CD4-positive, alpha-beta T cell treated with Interleukin-4 for 4 hours (primary cell): ENCODE results near the gene PPM1H.
"Not testable (repeated sequence)": the region's sequence is repeated elsewhere in the genome, so short reads cannot be mapped to it uniquely, and the experiment has no call there.

Experiments
- DNase-seq: peaks from one replicate; pipeline ENCODE4 v3.0.0-alpha.2; 2020

PPM1H gene

GRCh38 chr12:62942316-62942715 lies 7.4 kb upstream of the PPM1H start:
- DNase-seq = not testable (repeated sequence)

- no peak for DNase-seq
These were observed 631 bp downstream of the PPM1H start for GRCh38 chr12:62934239-62934798.

- DNase-seq = no peak
These were observed 1.2 kb downstream of the PPM1H start for GRCh38 chr12:62933602-62934238.

- DNase-seq = no peak
These were observed 1.7 kb downstream of the PPM1H start for GRCh38 chr12:62933220-62933601.

GRCh38 chr12:62931477-62931876 lies 3.5 kb downstream of the PPM1H start:
- no peak for DNase-seq

- no peak for DNase-seq
These were observed 4.2 kb downstream of the PPM1H start for GRCh38 chr12:62930546-62931425.

- no peak for DNase-seq
These were observed 6.3 kb downstream of the PPM1H start for GRCh38 chr12:62928632-62929031.

- no peak for DNase-seq
These were observed 9.3 kb downstream of the PPM1H start for GRCh38 chr12:62925680-62926079.

- DNase-seq = no peak
These were observed 10.9 kb downstream of the PPM1H start for GRCh38 chr12:62924084-62924483.

- DNase-seq = no peak
These were observed 12.4 kb downstream of the PPM1H start for GRCh38 chr12:62922539-62922938.

- DNase-seq = no peak
These were observed 15.1 kb downstream of the PPM1H start for GRCh38 chr12:62919838-62920237.

- no peak for DNase-seq
These were observed 17.0 kb downstream of the PPM1H start for GRCh38 chr12:62917926-62918325.

GRCh38 chr12:62916632-62917425 lies 18.1 kb downstream of the PPM1H start:
- no peak for DNase-seq

- DNase-seq = no peak
These were observed 19.8 kb downstream of the PPM1H start for GRCh38 chr12:62915204-62915529.

GRCh38 chr12:62914443-62915203 lies 20.3 kb downstream of the PPM1H start:
- no peak for DNase-seq

GRCh38 chr12:62913380-62913779 lies 21.6 kb downstream of the PPM1H start:
- DNase-seq = no peak

GRCh38 chr12:62912644-62913043 lies 22.3 kb downstream of the PPM1H start:
- no peak for DNase-seq

- DNase-seq = no peak
These were observed 23.7 kb downstream of the PPM1H start for GRCh38 chr12:62911286-62911685.

- no peak for DNase-seq
These were observed 24.3 kb downstream of the PPM1H start for GRCh38 chr12:62910549-62911169.

- DNase-seq = no peak
These were observed 25.6 kb downstream of the PPM1H start for GRCh38 chr12:62909340-62909739.

GRCh38 chr12:62908674-62909073 lies 26.3 kb downstream of the PPM1H start:
- DNase-seq = no peak

- DNase-seq = no peak
These were observed 27.4 kb downstream of the PPM1H start for GRCh38 chr12:62907561-62907960.
